WTC11 (cell line): ENCODE data around the gene TMEM11. TPM values are rescaled to one million over a fixed set of nuclear protein-coding genes. Genes with fewer than 3 reads are reported as not detected.
A peak's percentile ranks its signal among the peaks of the same experiment; 100 is the strongest.

Experiments
- ATAC-seq: fragments of 200-7000 bp; cut with Tn5 transposase; 2 replicates; pipeline ENCODE4 v1.10.0; 2021; ENCODE audit warnings: mild to moderate bottlenecking, moderate library complexity
- CTCF ChIA-PET: fragments of 300-600 bp; sonication (Branson Sonifier 250); formaldehyde crosslinking; loops from one replicate; lab custom pipeline; 2021; ENCODE audit warnings: antibody characterized with exemption; lab: Charles Lee
- POLR2A ChIA-PET: fragments of 350-600 bp; sonication (Branson Sonifier 250); formaldehyde crosslinking; loops from one replicate; lab custom pipeline; 2021; ENCODE audit warnings: antibody characterized with exemption; lab: Charles Lee
- DNase-seq: peaks from one replicate; pipeline ENCODE4 v3.0.0; 2021; ENCODE audit warnings: low spot score
- H3K27ac Mint-ChIP-seq: 2 replicates; pipeline ENCODE4 v1.8.0; 2021; ENCODE audit warnings: mixed read lengths
- H3K27me3 Mint-ChIP-seq: 2 replicates; pipeline ENCODE4 v1.8.0; 2021; ENCODE audit warnings: low read depth, mild to moderate bottlenecking, moderate library complexity, mixed read lengths
- H3K36me3 Mint-ChIP-seq: 2 replicates; pipeline ENCODE4 v1.8.0; 2021; ENCODE audit warnings: mixed read lengths
- H3K4me1 Mint-ChIP-seq: 2 replicates; pipeline ENCODE4 v1.8.0; 2022; ENCODE audit warnings: mixed read lengths
- H3K4me3 Mint-ChIP-seq: 2 replicates; pipeline ENCODE4 v1.8.0; 2021; ENCODE audit warnings: mild to moderate bottlenecking, moderate library complexity, mixed read lengths
- H3K9me3 Mint-ChIP-seq: 2 replicates; pipeline ENCODE4 v1.8.0; 2021; ENCODE audit warnings: mixed read lengths
- AFF4 ChIP-seq: sonication (generic); formaldehyde crosslinking; IDR thresholded peaks from 2 replicates; pipeline ENCODE4 v1.8.1; 2023; ENCODE audit warnings: mild to moderate bottlenecking, missing genetic modification reagents, borderline replicate concordance
- CREB1 ChIP-seq: sonication (generic); formaldehyde crosslinking; IDR thresholded peaks from 2 replicates; pipeline ENCODE4 v1.8.0; 2023; ENCODE audit warnings: mild to moderate bottlenecking, missing genetic modification reagents
- ERG ChIP-seq: fragments of 250-450 bp; sonication (Bioruptor Pico); IDR thresholded peaks from 2 replicates; pipeline ENCODE4 v1.8.0; 2021; ENCODE audit warnings: mild to moderate bottlenecking
- ESRRA ChIP-seq: sonication (generic); formaldehyde crosslinking; IDR thresholded peaks from 2 replicates; pipeline ENCODE4 v1.8.1; 2022; ENCODE audit warnings: mild to moderate bottlenecking, missing genetic modification reagents, borderline replicate concordance
- FOXP1 ChIP-seq: sonication (generic); formaldehyde crosslinking; IDR thresholded peaks from 2 replicates; pipeline ENCODE4 v1.8.0; 2022; ENCODE audit warnings: missing genetic modification reagents, mild to moderate bottlenecking, moderate library complexity, borderline replicate concordance
- JUN ChIP-seq: sonication (generic); formaldehyde crosslinking; IDR thresholded peaks from 2 replicates; pipeline ENCODE4 v1.8.0; 2023; ENCODE audit warnings: mild to moderate bottlenecking, missing genetic modification reagents
- PREB ChIP-seq: sonication (generic); formaldehyde crosslinking; IDR thresholded peaks from 2 replicates; pipeline ENCODE4 v1.8.1; 2022; ENCODE audit warnings: mild to moderate bottlenecking, missing genetic modification reagents, moderate library complexity, borderline replicate concordance
- RELA ChIP-seq: sonication (generic); formaldehyde crosslinking; IDR thresholded peaks from 2 replicates; pipeline ENCODE4 v1.8.1; 2022; ENCODE audit warnings: missing genetic modification reagents, mild to moderate bottlenecking, borderline replicate concordance
- SMAD4 ChIP-seq: sonication (generic); formaldehyde crosslinking; IDR thresholded peaks from 2 replicates; pipeline ENCODE4 v1.8.0; 2022; ENCODE audit warnings: mild to moderate bottlenecking, missing genetic modification reagents
- TCF7 ChIP-seq: sonication (generic); formaldehyde crosslinking; IDR thresholded peaks from 2 replicates; pipeline ENCODE4 v1.8.0; 2022; ENCODE audit warnings: mild to moderate bottlenecking, low read depth, missing genetic modification reagents, moderate library complexity
- TEAD4 ChIP-seq: sonication (generic); formaldehyde crosslinking; IDR thresholded peaks from 2 replicates; pipeline ENCODE4 v1.8.0; 2022; ENCODE audit warnings: mild to moderate bottlenecking, missing genetic modification reagents
- TP53 ChIP-seq: sonication (generic); formaldehyde crosslinking; IDR thresholded peaks from 2 replicates; pipeline ENCODE4 v1.8.1; 2023; ENCODE audit warnings: mild to moderate bottlenecking, missing genetic modification reagents
- ZMAT4 ChIP-seq: fragments of 250-450 bp; sonication (Bioruptor Pico); IDR thresholded peaks from 2 replicates; pipeline ENCODE4 v1.9.0; 2021; ENCODE audit warnings: mild to moderate bottlenecking
- ZNF138 ChIP-seq: sonication (generic); formaldehyde crosslinking; conservative IDR thresholded peaks from 2 replicates; pipeline ENCODE4 v1.8.1; 2022; ENCODE audit warnings: mild to moderate bottlenecking, moderate library complexity, missing genetic modification reagents
- ZNF232 ChIP-seq: sonication (generic); formaldehyde crosslinking; IDR thresholded peaks from 2 replicates; pipeline ENCODE4 v1.8.0; 2022; ENCODE audit warnings: mild to moderate bottlenecking, missing genetic modification reagents
- ZNF317 ChIP-seq: sonication (generic); formaldehyde crosslinking; IDR thresholded peaks from 2 replicates; pipeline ENCODE4 v1.8.1; 2023; ENCODE audit warnings: low read depth, mild to moderate bottlenecking, moderate library complexity, missing genetic modification reagents, borderline replicate concordance
- ZNF396 ChIP-seq: fragments of 250-450 bp; sonication (Bioruptor Pico); IDR thresholded peaks from 2 replicates; pipeline ENCODE4 v1.8.0; 2021; ENCODE audit warnings: mild to moderate bottlenecking, moderate library complexity, borderline replicate concordance
- ZNF671 ChIP-seq: fragments of 250-450 bp; sonication (Bioruptor Pico); IDR thresholded peaks from 2 replicates; pipeline ENCODE4 v1.8.0; 2021; ENCODE audit warnings: mild to moderate bottlenecking
- total RNA-seq: library from RNA; stranded (reverse); gene quantifications from 3 replicates; pipeline ENCODE4 v1.2.3, GENCODE V29; 2021

The TMEM11 gene
- total RNA-seq, 1 experiment from 2014 or later = 37.0 TPM

GRCh38 chr17:21215935-21216334 lies 2.0 kb upstream of the TMEM11 start:
- CTCF ChIA-PET = interaction anchor here (0.6 to 1.7 kb wide), 6 partner anchors 15 to 169 kb away, joined by 4 to 8 read pairs (median 4); no protein-coding TSS in a partner anchor
- peak overlapping the region; percentile 51; the same call in 1 of the 2 replicates for H3K27ac Mint-ChIP-seq
- DNase-seq = no peak
- TF ChIP-seq TCF7 (CRISPR knock-in tag) (no peak), PREB (CRISPR knock-in tag) (no peak), ZNF232 (CRISPR knock-in tag) (no peak), AFF4 (no peak), FOXP1 (no peak), ZMAT4 (CRISPR knock-in tag) (no peak), ZNF317 (no peak)
- TF ChIP-seq, all 79 proteins: peak for 0
- peak overlapping the region; percentile 96 for H3K4me3 Mint-ChIP-seq
- no peak for ATAC-seq
- H3K27me3 Mint-ChIP-seq = no peaks in the 10 kb centered on the region; the same call in 1 of the 2 replicates
- H3K4me1 Mint-ChIP-seq = peaks cover 39% of the 10 kb centered on the region
- H3K36me3 Mint-ChIP-seq = no peaks in the 10 kb centered on the region
- POLR2A ChIA-PET = interaction anchor here (0.7 kb wide), 1 partner anchor 19 kb away, joined by 4 read pairs; no protein-coding TSS in a partner anchor
- no peaks in the 10 kb centered on the region for H3K9me3 Mint-ChIP-seq

- Mint-ChIP-seq H3K27me3 (no peaks in the 10 kb centered on the region; the same call in 1 of the 2 replicates), H3K36me3 (peaks cover 6% of the 10 kb centered on the region), H3K4me3 (peak overlapping the region; percentile 96), H3K4me1 (peaks cover 39% of the 10 kb centered on the region), H3K9me3 (no peaks in the 10 kb centered on the region), H3K27ac (peak overlapping the region; percentile 91)
- TF ChIP-seq CREB1 (CRISPR knock-in tag) = no peak
- peak; percentile 19; the same call in 1 of the 2 replicates for TF ChIP-seq JUN (CRISPR knock-in tag)
- no peak for TF ChIP-seq ZNF671 (CRISPR knock-in tag)
- no peak for TF ChIP-seq ZNF396 (CRISPR knock-in tag)
- TF ChIP-seq ESRRA = no peak
- POLR2A ChIA-PET = interaction anchor here (2.0 kb wide), 1 partner anchor 172 kb away, joined by 6 read pairs; the partner anchor contains the start of gene USP22
- peak; percentile 54 for DNase-seq
- no peak for ATAC-seq
- CTCF ChIA-PET = interaction anchor here (0.5 to 1.7 kb wide), 7 partner anchors 14 to 179 kb away, joined by 3 to 8 read pairs (median 4); no protein-coding TSS in a partner anchor
Observed at GRCh38 chr17:21214777-21215541, 998 bp upstream of the TMEM11 start.

GRCh38 chr17:21213638-21214014 lies 335 bp downstream of the TMEM11 start:
- no peaks in the 10 kb centered on the region; the same call in 1 of the 2 replicates for H3K27me3 Mint-ChIP-seq
- no peak overlapping the region for H3K27ac Mint-ChIP-seq
- H3K4me1 Mint-ChIP-seq = peaks cover 39% of the 10 kb centered on the region
- ChIA-PET POLR2A (interaction anchor here (1.2 to 2.0 kb wide), 2 partner anchors 157 to 170 kb away, joined by 3 to 6 read pairs; partner anchors contain the start of gene USP22), CTCF (interaction anchor here (0.9 to 3.5 kb wide), 5 partner anchors 14 to 170 kb away, joined by 4 to 13 read pairs (median 5); no protein-coding TSS in a partner anchor)
- peak overlapping the region; percentile 96 for H3K4me3 Mint-ChIP-seq
- peak; percentile 40 for DNase-seq
- peaks cover 9% of the 10 kb centered on the region for H3K36me3 Mint-ChIP-seq
- ATAC-seq = peak; percentile 5
- no peaks in the 10 kb centered on the region for H3K9me3 Mint-ChIP-seq
- TF ChIP-seq AFF4 (no peak), TP53 (no peak), RELA (CRISPR knock-in tag) (peak; percentile 47; the same call in 1 of the 2 replicates), ZNF138 (CRISPR knock-in tag) (no peak), ERG (CRISPR knock-in tag) (no peak), SMAD4 (CRISPR knock-in tag) (peak; percentile 39; the same call in 1 of the 2 replicates), ESRRA (no peak), TEAD4 (CRISPR knock-in tag) (peak; percentile 52; the same call in 1 of the 2 replicates)
